SK-N-SH treated with all-trans-retinoic acid at 6 μM for 48 hours (cell line): ENCODE results near the gene PTGIS.

ENCODE experiments used
- ATAC-seq: fragments of 200-7000 bp; cut with Tn5 transposase; 3 replicates; pipeline ENCODE4 v1.9.1; 2020; ENCODE audit warnings: mild to moderate bottlenecking, moderate library complexity
- ARNTL ChIP-seq: fragments of 450-650 bp; formaldehyde crosslinking; IDR thresholded peaks from 2 replicates; pipeline ENCODE4 v1.5.0; 2020; ENCODE audit warnings: low read depth, mild to moderate bottlenecking, moderate library complexity, borderline replicate concordance
- CSDC2 ChIP-seq: fragments of 250-450 bp; sonication (Bioruptor Pico); IDR thresholded peaks from 2 replicates; pipeline ENCODE4 v1.5.0; 2020; ENCODE audit warnings: mild to moderate bottlenecking, moderate library complexity
- ESRRG ChIP-seq: fragments of 250-450 bp; sonication (Bioruptor Pico); IDR thresholded peaks from 2 replicates; pipeline ENCODE4 v1.6.1; 2021; ENCODE audit warnings: mild to moderate bottlenecking
- GLIS3 ChIP-seq: fragments of 250-450 bp; sonication (Bioruptor Pico); IDR thresholded peaks from 2 replicates; pipeline ENCODE4 v1.5.0; 2020; ENCODE audit warnings: mild to moderate bottlenecking, moderate library complexity
- ISL1 ChIP-seq: fragments of 250-450 bp; sonication (Bioruptor Pico); IDR thresholded peaks from 2 replicates; pipeline ENCODE4 v2.1.2; 2022; ENCODE audit warnings: mild to moderate bottlenecking, moderate library complexity
- OSR1 ChIP-seq: fragments of 250-450 bp; sonication (Bioruptor Pico); IDR thresholded peaks from 2 replicates; pipeline ENCODE4 v1.8.0; 2022; ENCODE audit warnings: moderate library complexity, mild to moderate bottlenecking, inconsistent platforms
- PPARA ChIP-seq: fragments of 250-450 bp; sonication (Bioruptor Pico); IDR thresholded peaks from 2 replicates; pipeline ENCODE4 v1.5.0; 2020; ENCODE audit warnings: mild to moderate bottlenecking, borderline replicate concordance
- RARB ChIP-seq: fragments of 250-450 bp; sonication (Bioruptor Pico); IDR thresholded peaks from 2 replicates; pipeline ENCODE4 v1.8.0; 2021; ENCODE audit warnings: mild to moderate bottlenecking, moderate library complexity
- SNAI2 ChIP-seq: fragments of 250-450 bp; sonication (Bioruptor Pico); IDR thresholded peaks from 2 replicates; pipeline ENCODE4 v1.5.0; 2020; ENCODE audit warnings: mild to moderate bottlenecking, moderate library complexity
- TOX ChIP-seq: fragments of 250-450 bp; sonication (Bioruptor Pico); IDR thresholded peaks from 2 replicates; pipeline ENCODE4 v1.8.0; 2021; ENCODE audit warnings: mild to moderate bottlenecking, moderate library complexity, borderline replicate concordance
- ZC3H10 ChIP-seq: fragments of 250-450 bp; sonication (Bioruptor Pico); IDR thresholded peaks from 2 replicates; pipeline ENCODE4 v1.5.1; 2021; ENCODE audit warnings: mild to moderate bottlenecking, moderate library complexity
- ZFP3 ChIP-seq: fragments of 250-450 bp; sonication (Bioruptor Pico); IDR thresholded peaks from 2 replicates; pipeline ENCODE4 v1.5.0; 2020; ENCODE audit warnings: mild to moderate bottlenecking, moderate library complexity
- ZFP30 ChIP-seq: fragments of 450-650 bp; formaldehyde crosslinking; IDR thresholded peaks from 2 replicates; pipeline ENCODE4 v1.5.0; 2022; ENCODE audit warnings: mild to moderate bottlenecking, moderate library complexity
- ZNF565 ChIP-seq: fragments of 450-650 bp; formaldehyde crosslinking; conservative IDR thresholded peaks from 2 replicates; pipeline ENCODE4 v1.5.0; 2020; ENCODE audit warnings: low read depth, mild to moderate bottlenecking, moderate library complexity
- ZNF8 ChIP-seq: fragments of 450-650 bp; formaldehyde crosslinking; IDR thresholded peaks from 2 replicates; pipeline ENCODE4 v1.5.0; 2020; ENCODE audit warnings: mild to moderate bottlenecking, moderate library complexity
- TF ChIP-seq, protein P1 (sequence below): fragments of 250-450 bp; sonication (Bioruptor Pico); IDR thresholded peaks from 2 replicates; pipeline ENCODE4 v1.8.0; 2021; ENCODE audit warnings: low read depth, mild to moderate bottlenecking, moderate library complexity, borderline replicate concordance
- TF ChIP-seq, protein P2 (sequence below): fragments of 250-450 bp; sonication (Bioruptor Pico); IDR thresholded peaks from 2 replicates; pipeline ENCODE4 v1.5.1; 2020; ENCODE audit warnings: low read depth, mild to moderate bottlenecking, moderate library complexity
- TF ChIP-seq, protein P3 (sequence below): fragments of 250-450 bp; sonication (Bioruptor Pico); IDR thresholded peaks from 2 replicates; pipeline ENCODE4 v1.5.0; 2020; ENCODE audit warnings: mild to moderate bottlenecking, moderate library complexity
- TF ChIP-seq, protein P4 (sequence below): fragments of 250-450 bp; sonication (Bioruptor Pico); IDR thresholded peaks from 2 replicates; pipeline ENCODE4 v1.8.0; 2020; ENCODE audit warnings: mild to moderate bottlenecking, moderate library complexity, borderline replicate concordance

The PTGIS gene

DNA sequence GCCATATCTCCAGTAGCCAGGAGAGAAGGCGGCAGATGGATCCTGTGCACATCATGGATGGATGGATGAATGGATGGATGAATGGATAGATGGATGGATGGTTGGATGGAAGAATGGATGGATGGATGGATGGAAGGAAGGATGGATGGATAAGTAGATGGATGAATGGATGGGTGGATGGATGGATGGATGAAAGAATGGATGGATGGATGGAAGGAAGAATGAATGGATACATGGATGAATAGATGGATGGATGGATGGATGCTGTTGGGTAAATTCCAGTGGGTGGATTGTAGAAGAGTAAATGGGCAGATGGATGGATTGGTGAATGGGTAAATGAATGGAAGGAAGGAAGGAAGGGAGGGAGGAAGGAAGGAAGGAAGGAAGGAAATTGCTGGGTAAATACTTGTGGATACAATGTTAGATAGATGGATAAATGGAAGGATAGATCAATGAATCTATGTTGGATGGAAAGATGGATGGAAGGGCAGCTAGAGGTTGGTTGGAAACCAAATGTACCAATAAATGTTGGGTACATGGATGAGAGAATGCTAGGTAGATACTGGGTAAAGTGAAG, 19.5 kb downstream of the PTGIS start:
- ATAC-seq, result no peak
- no peak for TF ChIP-seq TOX
- no peak for TF ChIP-seq ARNTL (CRISPR knock-in tag)
- TF ChIP-seq CSDC2 (CRISPR knock-in tag), result no peak

DNA sequence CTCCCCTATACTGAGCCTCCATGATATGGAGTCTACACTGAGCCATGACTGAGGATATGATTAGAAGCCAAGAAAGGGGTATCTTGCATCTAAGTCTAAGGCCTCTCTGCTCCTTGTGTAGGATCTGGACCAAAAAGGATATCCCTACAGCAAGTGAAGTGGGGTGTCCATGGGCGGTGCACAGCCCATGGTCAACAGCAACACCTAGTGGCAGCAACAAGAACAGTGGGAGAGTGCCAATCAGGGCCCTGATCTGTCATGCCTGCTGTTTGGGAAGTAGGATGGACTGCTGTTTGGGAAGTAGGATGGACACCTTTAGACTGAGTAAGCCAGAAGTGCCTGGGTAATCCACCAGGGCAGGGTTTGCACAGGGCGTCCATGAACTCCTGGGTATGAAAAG, 22.4 kb downstream of the PTGIS start:
- no peak for TF ChIP-seq ISL1 (CRISPR knock-in tag)
- no peak for ATAC-seq

DNA sequence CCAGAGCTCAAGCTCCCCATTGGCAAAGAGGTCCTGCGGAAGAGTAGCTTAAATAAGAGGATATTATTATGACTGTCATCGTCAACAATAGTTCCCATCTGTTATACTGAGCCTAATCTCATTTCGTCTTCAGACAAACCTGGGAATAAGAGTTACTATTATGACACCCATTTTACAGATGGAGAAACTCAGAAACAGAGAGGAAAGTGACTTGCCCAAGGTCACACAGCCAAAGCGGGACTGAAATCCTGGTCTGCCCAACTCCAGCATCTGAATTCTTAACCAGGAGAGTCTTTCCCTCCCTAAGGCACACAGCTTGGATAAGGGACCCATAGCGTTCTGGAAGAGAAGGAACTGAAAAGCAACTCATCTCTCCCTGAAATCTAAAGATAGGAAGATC, 23.4 kb downstream of the PTGIS start:
- ATAC-seq, result no peak
- TF ChIP-seq TOX (no peak), ISL1 (CRISPR knock-in tag) (no peak), OSR1 (CRISPR knock-in tag) (no peak), ESRRG (no peak), ZNF8 (CRISPR knock-in tag) (no peak), CSDC2 (CRISPR knock-in tag) (no peak), ZFP30 (no peak), ZFP3 (no peak), ZNF565 (no peak), SNAI2 (CRISPR knock-in tag) (no peak), RARB (CRISPR knock-in tag) (no peak), GLIS3 (CRISPR knock-in tag) (no peak), ARNTL (CRISPR knock-in tag) (no peak), ZC3H10 (CRISPR knock-in tag) (no peak)
- TF ChIP-seq, protein P1, sequence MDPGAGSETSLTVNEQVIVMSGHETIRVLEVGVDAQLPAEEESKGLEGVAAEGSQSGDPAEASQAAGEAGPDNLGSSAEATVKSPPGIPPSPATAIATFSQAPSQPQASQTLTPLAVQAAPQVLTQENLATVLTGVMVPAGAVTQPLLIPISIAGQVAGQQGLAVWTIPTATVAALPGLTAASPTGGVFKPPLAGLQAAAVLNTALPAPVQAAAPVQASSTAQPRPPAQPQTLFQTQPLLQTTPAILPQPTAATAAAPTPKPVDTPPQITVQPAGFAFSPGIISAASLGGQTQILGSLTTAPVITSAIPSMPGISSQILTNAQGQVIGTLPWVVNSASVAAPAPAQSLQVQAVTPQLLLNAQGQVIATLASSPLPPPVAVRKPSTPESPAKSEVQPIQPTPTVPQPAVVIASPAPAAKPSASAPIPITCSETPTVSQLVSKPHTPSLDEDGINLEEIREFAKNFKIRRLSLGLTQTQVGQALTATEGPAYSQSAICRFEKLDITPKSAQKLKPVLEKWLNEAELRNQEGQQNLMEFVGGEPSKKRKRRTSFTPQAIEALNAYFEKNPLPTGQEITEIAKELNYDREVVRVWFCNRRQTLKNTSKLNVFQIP (CRISPR knock-in tag), result no peak
- TF ChIP-seq, protein P2, sequence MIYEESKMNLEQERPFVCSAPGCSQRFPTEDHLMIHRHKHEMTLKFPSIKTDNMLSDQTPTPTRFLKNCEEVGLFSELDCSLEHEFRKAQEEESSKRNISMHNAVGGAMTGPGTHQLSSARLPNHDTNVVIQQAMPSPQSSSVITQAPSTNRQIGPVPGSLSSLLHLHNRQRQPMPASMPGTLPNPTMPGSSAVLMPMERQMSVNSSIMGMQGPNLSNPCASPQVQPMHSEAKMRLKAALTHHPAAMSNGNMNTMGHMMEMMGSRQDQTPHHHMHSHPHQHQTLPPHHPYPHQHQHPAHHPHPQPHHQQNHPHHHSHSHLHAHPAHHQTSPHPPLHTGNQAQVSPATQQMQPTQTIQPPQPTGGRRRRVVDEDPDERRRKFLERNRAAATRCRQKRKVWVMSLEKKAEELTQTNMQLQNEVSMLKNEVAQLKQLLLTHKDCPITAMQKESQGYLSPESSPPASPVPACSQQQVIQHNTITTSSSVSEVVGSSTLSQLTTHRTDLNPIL, result no peak
- TF ChIP-seq, protein P3, sequence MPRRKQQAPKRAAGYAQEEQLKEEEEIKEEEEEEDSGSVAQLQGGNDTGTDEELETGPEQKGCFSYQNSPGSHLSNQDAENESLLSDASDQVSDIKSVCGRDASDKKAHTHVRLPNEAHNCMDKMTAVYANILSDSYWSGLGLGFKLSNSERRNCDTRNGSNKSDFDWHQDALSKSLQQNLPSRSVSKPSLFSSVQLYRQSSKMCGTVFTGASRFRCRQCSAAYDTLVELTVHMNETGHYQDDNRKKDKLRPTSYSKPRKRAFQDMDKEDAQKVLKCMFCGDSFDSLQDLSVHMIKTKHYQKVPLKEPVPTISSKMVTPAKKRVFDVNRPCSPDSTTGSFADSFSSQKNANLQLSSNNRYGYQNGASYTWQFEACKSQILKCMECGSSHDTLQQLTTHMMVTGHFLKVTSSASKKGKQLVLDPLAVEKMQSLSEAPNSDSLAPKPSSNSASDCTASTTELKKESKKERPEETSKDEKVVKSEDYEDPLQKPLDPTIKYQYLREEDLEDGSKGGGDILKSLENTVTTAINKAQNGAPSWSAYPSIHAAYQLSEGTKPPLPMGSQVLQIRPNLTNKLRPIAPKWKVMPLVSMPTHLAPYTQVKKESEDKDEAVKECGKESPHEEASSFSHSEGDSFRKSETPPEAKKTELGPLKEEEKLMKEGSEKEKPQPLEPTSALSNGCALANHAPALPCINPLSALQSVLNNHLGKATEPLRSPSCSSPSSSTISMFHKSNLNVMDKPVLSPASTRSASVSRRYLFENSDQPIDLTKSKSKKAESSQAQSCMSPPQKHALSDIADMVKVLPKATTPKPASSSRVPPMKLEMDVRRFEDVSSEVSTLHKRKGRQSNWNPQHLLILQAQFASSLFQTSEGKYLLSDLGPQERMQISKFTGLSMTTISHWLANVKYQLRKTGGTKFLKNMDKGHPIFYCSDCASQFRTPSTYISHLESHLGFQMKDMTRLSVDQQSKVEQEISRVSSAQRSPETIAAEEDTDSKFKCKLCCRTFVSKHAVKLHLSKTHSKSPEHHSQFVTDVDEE (CRISPR knock-in tag), result no peak

DNA sequence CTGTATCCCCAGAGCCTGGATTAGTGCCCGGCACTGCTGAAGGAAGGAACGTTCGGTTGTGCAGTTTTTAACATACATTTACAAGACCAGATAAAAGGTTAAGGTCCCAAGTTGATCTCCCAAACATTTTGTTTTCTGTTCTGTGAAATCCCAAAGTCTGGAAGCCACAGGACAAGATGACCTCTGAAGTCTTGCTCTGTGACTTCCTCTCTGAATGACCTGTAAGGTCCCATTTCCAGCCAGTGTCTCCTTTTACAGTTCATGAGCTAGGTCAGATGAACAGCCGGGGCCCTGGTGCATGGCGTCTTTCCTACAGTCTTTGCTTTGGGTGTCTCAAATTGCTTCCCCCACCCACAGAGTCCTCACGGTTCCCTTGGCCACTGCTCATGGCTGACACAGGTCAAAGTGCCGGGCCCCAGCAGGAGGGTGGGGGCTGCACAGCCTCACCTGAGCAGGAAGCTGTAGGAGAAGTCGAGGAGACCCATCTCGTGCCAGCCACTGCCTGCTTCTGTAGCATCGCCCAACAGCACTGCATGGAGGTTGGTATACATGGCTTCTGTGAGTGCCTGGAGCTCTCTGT, 24.0 kb downstream of the PTGIS start:
- TF ChIP-seq SNAI2 (CRISPR knock-in tag), result no peak
- TF ChIP-seq ESRRG, result no peak
- TF ChIP-seq ISL1 (CRISPR knock-in tag), result no peak
- no peak for TF ChIP-seq PPARA (CRISPR knock-in tag)
- TF ChIP-seq ZC3H10 (CRISPR knock-in tag), result no peak
- TF ChIP-seq, protein P2, result no peak
- no peak for TF ChIP-seq ZNF8 (CRISPR knock-in tag)
- TF ChIP-seq GLIS3 (CRISPR knock-in tag), result no peak
- TF ChIP-seq, protein P4, sequence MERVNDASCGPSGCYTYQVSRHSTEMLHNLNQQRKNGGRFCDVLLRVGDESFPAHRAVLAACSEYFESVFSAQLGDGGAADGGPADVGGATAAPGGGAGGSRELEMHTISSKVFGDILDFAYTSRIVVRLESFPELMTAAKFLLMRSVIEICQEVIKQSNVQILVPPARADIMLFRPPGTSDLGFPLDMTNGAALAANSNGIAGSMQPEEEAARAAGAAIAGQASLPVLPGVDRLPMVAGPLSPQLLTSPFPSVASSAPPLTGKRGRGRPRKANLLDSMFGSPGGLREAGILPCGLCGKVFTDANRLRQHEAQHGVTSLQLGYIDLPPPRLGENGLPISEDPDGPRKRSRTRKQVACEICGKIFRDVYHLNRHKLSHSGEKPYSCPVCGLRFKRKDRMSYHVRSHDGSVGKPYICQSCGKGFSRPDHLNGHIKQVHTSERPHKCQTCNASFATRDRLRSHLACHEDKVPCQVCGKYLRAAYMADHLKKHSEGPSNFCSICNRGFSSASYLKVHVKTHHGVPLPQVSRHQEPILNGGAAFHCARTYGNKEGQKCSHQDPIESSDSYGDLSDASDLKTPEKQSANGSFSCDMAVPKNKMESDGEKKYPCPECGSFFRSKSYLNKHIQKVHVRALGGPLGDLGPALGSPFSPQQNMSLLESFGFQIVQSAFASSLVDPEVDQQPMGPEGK, result no peak
- TF ChIP-seq ZNF565, result no peak
- no peak for TF ChIP-seq TOX
- TF ChIP-seq, protein P1 (CRISPR knock-in tag), result no peak
- TF ChIP-seq ZFP30, result no peak
- no peak for ATAC-seq
